Endodermal cell (in vitro differentiated cells): ENCODE data around the gene ELMOD1. TPM values are rescaled to one million over a fixed set of nuclear protein-coding genes. Genes with fewer than 3 reads are reported as not detected.
A peak's percentile ranks its signal among the peaks of the same experiment; 100 is the strongest.

Source experiments
- DNase-seq: peaks from one replicate; pipeline ENCODE4 v3.0.0-alpha.2; 2017
- H3K27ac ChIP-seq: 2 replicates; pipeline ENCODE4 v1.5.1; 2013; ENCODE audit warnings: mild to moderate bottlenecking, low read depth, low read length, moderate library complexity
- H3K27me3 ChIP-seq: 2 replicates; pipeline ENCODE4 v1.6.1; 2013; ENCODE audit warnings: mild to moderate bottlenecking, low read length, moderate library complexity; ENCODE audit not compliant: insufficient read depth, control insufficient read depth, poor library complexity, severe bottlenecking
- H3K36me3 ChIP-seq: 2 replicates; pipeline ENCODE4 v1.7.0; 2013; ENCODE audit warnings: mild to moderate bottlenecking, low read length, moderate library complexity; ENCODE audit not compliant: control insufficient read depth, insufficient read depth
- H3K4me1 ChIP-seq: one replicate; pipeline ENCODE4 v1.7.0; 2013; ENCODE audit warnings: low read length; ENCODE audit not compliant: control insufficient read depth, insufficient read depth
- H3K4me3 ChIP-seq: 2 replicates; pipeline ENCODE4 v1.5.1; 2013; ENCODE audit warnings: mild to moderate bottlenecking, low read length, moderate library complexity
- H3K9ac ChIP-seq: 2 replicates; pipeline ENCODE4 v1.6.1; 2013; ENCODE audit warnings: mild to moderate bottlenecking, low read length, moderate library complexity; ENCODE audit not compliant: poor library complexity, severe bottlenecking; ENCODE audit errors: extremely low read depth
- H3K9me3 ChIP-seq: 2 replicates; pipeline ENCODE4 v1.6.1; 2013; ENCODE audit warnings: mild to moderate bottlenecking, low read length, moderate library complexity; ENCODE audit not compliant: control insufficient read depth
- H3K27ac Mint-ChIP-seq: 2 replicates; pipeline ENCODE4 v1.8.0; 2020; ENCODE audit warnings: mixed read lengths
- H3K27me3 Mint-ChIP-seq: 2 replicates; pipeline ENCODE4 v1.8.0; 2021; ENCODE audit warnings: mild to moderate bottlenecking, mixed read lengths; ENCODE audit not compliant: insufficient read depth
- H3K36me3 Mint-ChIP-seq: 2 replicates; pipeline ENCODE4 v1.8.0; 2020; ENCODE audit warnings: low read depth, mixed read lengths
- H3K4me1 Mint-ChIP-seq: 2 replicates; pipeline ENCODE4 v1.8.0; 2020; ENCODE audit warnings: mixed read lengths
- H3K4me3 Mint-ChIP-seq: 2 replicates; pipeline ENCODE4 v1.8.0; 2020; ENCODE audit warnings: mild to moderate bottlenecking, moderate library complexity, mixed read lengths
- H3K9me3 Mint-ChIP-seq: 2 replicates; pipeline ENCODE4 v1.8.0; 2020; ENCODE audit warnings: mild to moderate bottlenecking, mixed read lengths
- WGBS, 2 experiments: methylation state at CpG; one replicate each; pipeline versions ENCODE4 v1.1.5 to v1.1.7; 2013; ENCODE audit warnings: missing lambda C conversion rate in 2 of 2, mixed read lengths in 1 of 2; ENCODE audit not compliant: insufficient coverage in 1 of 2, insufficient read length in 1 of 2; 5-methylcytosine and 5-hydroxymethylcytosine counted together
- total RNA-seq, 2 donors: library from RNA; stranded (reverse); fragmentation: NEBNext Ultra II Directional in 1 of 2; extraction: Animal tissue kit (Norgen Biotek cat#: 25700) in 1 of 2; gene quantifications; 2 replicates in 1 of 2; 3 replicates in 1 of 2; pipeline ENCODE4 v1.2.1, GENCODE V29; 2021
- TF ChIP-seq, protein P1 (sequence below): fragments of 200-600 bp; sonication (generic); conservative IDR thresholded peaks from 2 replicates; pipeline ENCODE4 v1.5.0; 2021; ENCODE audit warnings: antibody characterized with exemption, mild to moderate bottlenecking

Gene ELMOD1
- total RNA-seq, 2 donors from 2014 or later = 0.46 to 0.60 TPM

DNA sequence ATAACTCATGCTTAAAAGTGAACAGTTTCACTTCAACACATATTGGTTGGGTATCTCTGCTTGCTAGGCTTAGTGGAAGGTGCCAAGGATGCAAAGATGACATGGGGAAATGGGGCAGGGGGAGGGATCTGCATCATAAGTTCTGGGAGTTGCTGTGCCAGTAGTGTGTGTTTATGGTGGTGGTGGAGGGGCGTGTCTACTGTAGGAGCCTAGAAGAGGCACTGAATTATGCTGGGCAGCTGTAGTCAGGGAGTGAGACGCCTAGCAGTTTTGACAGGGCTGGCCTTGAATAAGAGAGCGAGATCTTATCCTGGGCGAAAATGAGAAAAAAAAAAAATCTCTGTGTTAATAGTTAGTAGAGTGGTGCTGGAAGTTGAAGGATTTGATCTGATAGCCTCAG lies 3.0 kb downstream of the ELMOD1 start:
- Histone ChIP-seq H3K4me3 (no peak overlapping the region), H3K27ac (no peak overlapping the region), H3K9me3 (no peaks in the 10 kb centered on the region), H3K36me3 (no peaks in the 10 kb centered on the region), H3K9ac (no peak overlapping the region), H3K27me3 (peaks cover 80% of the 10 kb centered on the region), H3K4me1 (no peaks in the 10 kb centered on the region)
- 27 to 31% methylated on average over 4 of the region's 4 CpGs for WGBS, 2 experiments
- no peak overlapping the region for H3K27ac Mint-ChIP-seq
- TF ChIP-seq, protein P1, sequence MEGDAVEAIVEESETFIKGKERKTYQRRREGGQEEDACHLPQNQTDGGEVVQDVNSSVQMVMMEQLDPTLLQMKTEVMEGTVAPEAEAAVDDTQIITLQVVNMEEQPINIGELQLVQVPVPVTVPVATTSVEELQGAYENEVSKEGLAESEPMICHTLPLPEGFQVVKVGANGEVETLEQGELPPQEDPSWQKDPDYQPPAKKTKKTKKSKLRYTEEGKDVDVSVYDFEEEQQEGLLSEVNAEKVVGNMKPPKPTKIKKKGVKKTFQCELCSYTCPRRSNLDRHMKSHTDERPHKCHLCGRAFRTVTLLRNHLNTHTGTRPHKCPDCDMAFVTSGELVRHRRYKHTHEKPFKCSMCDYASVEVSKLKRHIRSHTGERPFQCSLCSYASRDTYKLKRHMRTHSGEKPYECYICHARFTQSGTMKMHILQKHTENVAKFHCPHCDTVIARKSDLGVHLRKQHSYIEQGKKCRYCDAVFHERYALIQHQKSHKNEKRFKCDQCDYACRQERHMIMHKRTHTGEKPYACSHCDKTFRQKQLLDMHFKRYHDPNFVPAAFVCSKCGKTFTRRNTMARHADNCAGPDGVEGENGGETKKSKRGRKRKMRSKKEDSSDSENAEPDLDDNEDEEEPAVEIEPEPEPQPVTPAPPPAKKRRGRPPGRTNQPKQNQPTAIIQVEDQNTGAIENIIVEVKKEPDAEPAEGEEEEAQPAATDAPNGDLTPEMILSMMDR = no peak
- no peak overlapping the region for H3K4me3 Mint-ChIP-seq
- DNase-seq = no peak
- no peaks in the 10 kb centered on the region for H3K36me3 Mint-ChIP-seq
- H3K4me1 Mint-ChIP-seq = peaks cover 19% of the 10 kb centered on the region
- H3K27me3 Mint-ChIP-seq = peaks cover 83% of the 10 kb centered on the region
- H3K9me3 Mint-ChIP-seq = no peaks in the 10 kb centered on the region

- DNase-seq = no peak
- no peak overlapping the region for H3K27ac ChIP-seq
- Mint-ChIP-seq H3K4me3 (no peak overlapping the region), H3K27ac (no peak overlapping the region), H3K4me1 (peaks cover 17% of the 10 kb centered on the region), H3K36me3 (no peaks in the 10 kb centered on the region), H3K27me3 (peaks cover 75% of the 10 kb centered on the region), H3K9me3 (no peaks in the 10 kb centered on the region)
- WGBS, 2 experiments = 77 to 92% methylated on average over 1 to 2 of the region's 2 CpGs
- no peak overlapping the region for H3K4me3 ChIP-seq
- no peaks in the 10 kb centered on the region for H3K9me3 ChIP-seq
- TF ChIP-seq, protein P1 = no peak
- peaks cover 72% of the 10 kb centered on the region for H3K27me3 ChIP-seq
- no peaks in the 10 kb centered on the region for H3K4me1 ChIP-seq
- no peaks in the 10 kb centered on the region for H3K36me3 ChIP-seq
- H3K9ac ChIP-seq = no peak overlapping the region
Measured at GRCh38 chr11:107594736-107595135, 3.8 kb downstream of the ELMOD1 start.

DNA sequence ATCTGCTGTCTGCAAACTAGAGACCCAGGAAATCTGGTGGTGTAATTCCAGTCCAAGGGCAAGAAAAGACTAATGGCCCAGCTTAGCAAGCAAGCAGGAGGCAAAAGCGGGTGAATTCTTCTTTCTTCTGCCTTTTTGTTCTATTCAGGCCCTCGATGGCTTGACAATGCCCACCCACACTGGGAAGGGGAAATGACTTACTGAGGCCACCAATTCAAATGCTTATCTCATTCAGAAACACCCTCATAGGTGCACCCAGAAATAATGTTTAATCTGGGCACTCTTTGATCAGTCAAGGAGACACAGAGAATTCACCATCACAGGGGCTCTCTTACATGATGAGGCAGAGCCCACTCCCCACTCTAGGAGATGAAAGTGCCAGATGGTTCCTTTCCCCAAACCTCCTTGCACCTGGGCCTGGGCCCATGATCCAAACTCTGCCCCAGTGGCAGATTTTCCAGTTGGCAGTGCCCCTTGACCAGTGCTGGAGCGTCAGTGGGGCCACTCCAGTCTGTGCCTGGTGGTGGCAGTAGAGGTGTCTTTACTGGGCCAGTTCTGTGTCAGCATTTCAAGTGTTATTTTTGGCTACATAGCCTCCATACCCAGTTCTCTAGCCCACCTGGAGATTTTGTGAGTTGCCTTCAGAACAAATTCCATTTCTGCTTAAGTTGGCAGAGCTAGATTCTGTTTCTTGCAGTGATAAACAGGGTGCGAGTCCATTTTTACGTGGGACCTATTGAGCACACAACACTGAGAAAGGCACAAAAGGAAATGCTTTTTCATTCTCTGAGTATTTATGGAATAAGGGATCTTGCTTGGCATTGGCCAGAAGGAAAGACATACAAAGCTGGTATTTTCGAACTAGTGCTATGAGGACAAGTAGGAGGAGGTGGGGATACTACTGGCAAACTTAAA lies 7.5 kb downstream of the ELMOD1 start:
- H3K4me1 ChIP-seq = no peaks in the 10 kb centered on the region
- H3K9ac ChIP-seq = no peak overlapping the region
- H3K27ac ChIP-seq = no peak overlapping the region
- DNase-seq = peak; percentile 87
- H3K27me3 ChIP-seq = peaks cover 36% of the 10 kb centered on the region
- TF ChIP-seq, protein P1 = peak; percentile 75
- no peak overlapping the region for H3K4me3 ChIP-seq
- H3K27me3 Mint-ChIP-seq = peaks cover 38% of the 10 kb centered on the region
- no peaks in the 10 kb centered on the region for H3K9me3 ChIP-seq
- no peak overlapping the region for H3K27ac Mint-ChIP-seq
- 55 to 60% methylated on average over 5 to 6 of the region's 6 CpGs for WGBS, 2 experiments
- H3K9me3 Mint-ChIP-seq = no peaks in the 10 kb centered on the region
- H3K4me1 Mint-ChIP-seq = peaks cover 4% of the 10 kb centered on the region
- H3K36me3 ChIP-seq = no peaks in the 10 kb centered on the region
- H3K36me3 Mint-ChIP-seq = no peaks in the 10 kb centered on the region
- no peak overlapping the region for H3K4me3 Mint-ChIP-seq
